Testis (tissue), 3 donors: ENCODE measurements around the gene TBCD. TPM values are rescaled to one million over a fixed set of nuclear protein-coding genes. Genes with fewer than 3 reads are reported as not detected.

Source experiments
- DNase-seq: peaks from one replicate; pipeline ENCODE4 v3.0.0-alpha.2; 2019
- H3K27ac ChIP-seq, 2 donors: fragments of 200-600 bp; sonication (generic); one replicate each; pipeline ENCODE4 v1.5.1; 2019
- H3K27me3 ChIP-seq: fragments of 200-600 bp; sonication (generic); one replicate; pipeline ENCODE4 v1.5.1; 2019
- H3K36me3 ChIP-seq: fragments of 200-600 bp; sonication (generic); one replicate; pipeline ENCODE4 v1.5.1; 2017; ENCODE audit warnings: low read depth; ENCODE audit errors: missing control alignments
- H3K4me1 ChIP-seq: fragments of 200-600 bp; sonication (generic); one replicate; pipeline ENCODE4 v1.5.1; 2019
- H3K4me3 ChIP-seq, 2 donors: fragments of 200-600 bp; sonication (generic); one replicate each; pipeline ENCODE4 v1.5.1; 2017 to 2019
- H3K9me3 ChIP-seq: fragments of 200-600 bp; sonication (generic); one replicate; pipeline ENCODE4 v1.5.1; 2017
- CTCF ChIP-seq, 3 experiments: fragments of 450-650 bp in 2 of 3; fragments of 200-600 bp in 1 of 3; sonication (generic) in 1 of 3; IDR thresholded peaks; one replicate each; pipeline ENCODE4 v1.5.1; 2016 to 2019; ENCODE audit warnings: antibody characterized with exemption in 3 of 3, mild to moderate bottlenecking in 2 of 3, moderate library complexity in 1 of 3
- POLR2A ChIP-seq: fragments of 450-650 bp; IDR thresholded peaks from one replicate; pipeline ENCODE4 v1.6.1; 2017; ENCODE audit warnings: antibody characterized with exemption, mild to moderate bottlenecking, moderate library complexity
- WGBS, 2 donors: methylation state at CpG; one replicate each; pipeline ENCODE4 v1.1.5; 2018; 5-methylcytosine and 5-hydroxymethylcytosine counted together
- intact Hi-C: fragments of 100-400 bp; cut with DNase I; formaldehyde crosslinking; loops from one replicate; pipeline ENCODE4 v1.15.1; 2023; ENCODE audit warnings: low total_unique reads
- polyA plus RNA-seq: library from polyadenylated mRNA; stranded (reverse); fragments of 350-450 nt; fragmentation: Illumina TruSeq; extraction: RNeasy Lipid Tissue Mini Kit (QIAGEN cat#74804); gene quantifications from one replicate; pipeline ENCODE4 v1.2.3, GENCODE V29; 2014; ENCODE audit warnings: low read depth, low replicate concordance; ENCODE audit not compliant: insufficient read depth
- total RNA-seq, 2 donors: library from RNA; depleted of rRNA; stranded (reverse); fragments of >200 nt; gene quantifications; one replicate each; pipeline ENCODE4 v1.2.3, GENCODE V29; 2016

Gene TBCD
- total and polyA plus RNA-seq, 3 donors from 2014 or later = 81.2 to 128 (median 115) TPM

GRCh38 chr17:82814834-82815233 is 63.0 kb downstream of the TBCD start:
- no peaks in the 10 kb centered on the region for H3K4me1 ChIP-seq
- no peaks in the 10 kb centered on the region for H3K27me3 ChIP-seq
- WGBS, 2 donors = 97% methylated on average over 10 to 18 of the region's 20 CpGs
- H3K9me3 ChIP-seq = no peaks in the 10 kb centered on the region
- DNase-seq = no peak
- intact Hi-C loops = no loop called here
- TF ChIP-seq POLR2A (no peak), CTCF (IDR thresholded peaks at IDR 0.05) (no peak)
- no peak overlapping the region for H3K27ac ChIP-seq
- no peak overlapping the region for H3K4me3 ChIP-seq
- no peaks in the 10 kb centered on the region for H3K36me3 ChIP-seq

- DNase-seq = no peak
- no peak for TF ChIP-seq CTCF (IDR thresholded peaks at IDR 0.05)
- no peak for TF ChIP-seq POLR2A
- H3K27me3 ChIP-seq = no peaks in the 10 kb centered on the region
- H3K4me1 ChIP-seq = no peaks in the 10 kb centered on the region
- WGBS, 2 donors = 84 to 97% methylated on average over 4 to 5 of the region's 5 CpGs
- H3K27ac ChIP-seq = no peak overlapping the region
- no peaks in the 10 kb centered on the region for H3K36me3 ChIP-seq
- no peak overlapping the region for H3K4me3 ChIP-seq
- intact Hi-C loops = no loop called here
- no peaks in the 10 kb centered on the region for H3K9me3 ChIP-seq
These were observed 63.5 kb downstream of the TBCD start for GRCh38 chr17:82815354-82815753.

GRCh38 chr17:82815790-82816305 is 64.0 kb downstream of the TBCD start:
- DNase-seq = no peak
- no peak for TF ChIP-seq CTCF (IDR thresholded peaks at IDR 0.05)
- TF ChIP-seq POLR2A = no peak
- Histone ChIP-seq H3K27me3 (no peaks in the 10 kb centered on the region), H3K36me3 (no peaks in the 10 kb centered on the region), H3K4me3 (no peak overlapping the region), H3K4me1 (no peaks in the 10 kb centered on the region), H3K9me3 (no peaks in the 10 kb centered on the region), H3K27ac (no peak overlapping the region)
- WGBS, 2 donors = 91 to 94% methylated on average over 13 of the region's 13 CpGs
- intact Hi-C loops = no loop called here

GRCh38 chr17:82816358-82816757 is 64.5 kb downstream of the TBCD start:
- Histone ChIP-seq H3K27me3 (no peaks in the 10 kb centered on the region), H3K4me3 (no peak overlapping the region), H3K27ac (no peak overlapping the region), H3K9me3 (no peaks in the 10 kb centered on the region), H3K36me3 (no peaks in the 10 kb centered on the region), H3K4me1 (no peaks in the 10 kb centered on the region)
- DNase-seq = no peak
- 84 to 88% methylated on average over 7 of the region's 7 CpGs for WGBS, 2 donors
- TF ChIP-seq CTCF (IDR thresholded peaks at IDR 0.05) = no peak
- no peak for TF ChIP-seq POLR2A
- intact Hi-C loops = no loop called here

- no peak for TF ChIP-seq CTCF (IDR thresholded peaks at IDR 0.05)
- TF ChIP-seq POLR2A = no peak
- Histone ChIP-seq H3K4me3 (no peak overlapping the region), H3K4me1 (no peaks in the 10 kb centered on the region), H3K27ac (no peak overlapping the region), H3K9me3 (no peaks in the 10 kb centered on the region), H3K36me3 (no peaks in the 10 kb centered on the region), H3K27me3 (no peaks in the 10 kb centered on the region)
- 88 to 99% methylated on average over 5 of the region's 5 CpGs for WGBS, 2 donors
- DNase-seq = no peak
- intact Hi-C loops = no loop called here
These were observed 66.1 kb downstream of the TBCD start for GRCh38 chr17:82817947-82818346.
